Skin epidermis (tissue), 12 donors: ENCODE data around the gene MAMSTR.
"Not testable (repeated sequence)": the region's sequence is repeated elsewhere in the genome, so short reads cannot be mapped to it uniquely, and the experiment has no call there.

Experiments used
- H3K27ac ChIP-seq, 21 experiments: fragments of 200-600 bp; sonication (generic) in 11 of 21; one replicate each; pipeline ENCODE4 v1.5.0; 2020; ENCODE audit warnings: mild to moderate bottlenecking in 3 of 21, inconsistent platforms in 2 of 21, moderate library complexity in 2 of 21
- H3K4me3 ChIP-seq, 7 experiments: fragments of 200-600 bp; sonication (generic) in 2 of 7; one replicate each; pipeline ENCODE4 v1.5.0; 2020; ENCODE audit warnings: inconsistent platforms in 2 of 7, mild to moderate bottlenecking in 2 of 7, moderate library complexity in 1 of 7

The MAMSTR gene

DNA sequence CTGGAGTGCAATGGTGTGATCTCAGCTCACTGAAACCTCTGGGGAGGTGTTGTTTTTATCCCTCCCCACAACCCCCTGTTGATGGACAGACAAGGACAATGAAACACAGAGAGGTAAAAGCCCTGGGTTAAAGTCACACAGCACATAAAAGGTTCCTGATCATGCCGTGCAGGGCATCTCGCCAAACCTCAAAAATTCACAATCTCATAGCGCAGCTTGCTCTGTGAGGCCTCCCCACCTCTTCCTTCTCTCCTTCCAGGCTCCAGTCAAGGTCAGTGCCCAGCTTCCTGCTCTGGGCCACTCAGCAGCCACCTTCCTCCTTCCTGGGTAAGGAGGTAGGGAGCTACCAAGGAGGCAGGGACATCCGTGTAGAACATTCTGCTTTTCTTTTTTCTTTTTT, 21.5 kb downstream of the MAMSTR start:
- H3K27ac ChIP-seq = peak overlapping the region in 1 of 21 experiments; percentile 3
- H3K4me3 ChIP-seq = no peak overlapping the region

DNA sequence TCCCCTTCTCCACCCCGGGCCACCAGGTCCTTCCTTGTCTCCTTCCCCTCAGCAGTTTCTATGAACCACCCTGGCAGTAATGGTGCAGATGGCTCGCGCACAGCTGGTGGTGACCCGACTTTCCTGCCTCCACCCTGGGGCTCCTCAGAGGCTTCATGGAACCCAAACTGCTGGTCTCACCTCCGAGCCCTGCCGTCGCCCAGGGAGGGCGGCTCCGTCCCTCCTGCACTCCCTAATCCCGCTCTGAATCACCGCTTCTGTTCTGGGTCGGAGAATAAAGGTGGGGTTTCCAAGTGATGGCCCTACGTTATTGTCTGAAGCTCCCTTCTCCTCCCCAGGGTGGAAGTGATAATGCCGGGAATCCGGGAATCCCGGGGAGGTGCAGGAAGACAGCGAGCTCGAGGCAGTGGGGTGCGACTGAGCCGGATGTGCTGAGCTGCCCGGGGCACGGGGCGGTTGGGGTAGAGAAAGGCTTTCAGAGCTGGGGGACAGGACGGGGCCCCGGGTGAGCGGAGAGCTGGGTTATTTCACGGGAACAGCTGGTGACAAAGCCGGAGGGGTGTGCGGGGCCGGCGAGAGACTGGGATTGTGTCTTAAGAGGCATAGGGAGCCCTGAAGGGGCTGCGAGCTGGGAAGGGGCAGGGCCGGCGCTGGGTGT, 23.0 kb downstream of the MAMSTR start:
- peak overlapping the region; percentile 22 to 37 (median 28) for H3K4me3 ChIP-seq

DNA sequence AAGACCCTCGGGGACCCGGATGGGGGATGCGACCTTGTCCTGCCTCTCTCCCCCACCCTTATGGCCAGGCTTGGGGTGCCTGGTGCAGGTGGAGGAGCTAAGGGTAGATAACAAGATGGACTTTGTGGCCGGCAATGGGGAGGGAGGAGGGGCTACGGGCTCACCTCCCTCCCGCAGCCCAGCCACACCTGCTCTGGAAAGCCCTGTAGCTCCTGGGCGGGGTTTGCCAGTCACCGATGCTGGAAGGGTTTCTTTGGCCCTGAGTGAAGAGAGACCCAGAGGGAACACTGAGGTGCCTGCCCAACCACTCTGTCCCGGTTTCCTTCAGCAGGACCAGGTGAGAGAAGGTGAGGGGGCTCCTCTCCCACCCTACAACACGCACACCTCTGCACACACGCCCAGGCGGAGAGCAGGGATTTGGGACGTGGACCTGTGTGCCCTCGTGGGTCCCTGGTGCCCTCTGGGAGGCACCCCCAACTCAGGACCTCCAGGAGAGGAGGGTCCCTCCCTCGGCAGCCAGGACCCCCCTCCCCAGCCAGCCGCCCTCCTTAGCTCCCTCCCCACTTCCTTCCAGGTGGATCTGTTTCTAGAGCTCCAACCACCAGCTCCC, 23.7 kb downstream of the MAMSTR start, which contains the start of gene FUT2:
TSS of gene FUT2 (plus strand) at position 229 of the 610 bp plus-strand sequence. CDS start 6,986 bp downstream, outside the sequence.
- Histone ChIP-seq H3K27ac (peak within 1 kb of the TSS in 20 of 21 experiments; percentile 8 to 90 (median 74)), H3K4me3 (peak within 1 kb of the TSS; percentile 22 to 37 (median 28))

More for the DNA sequence above, 23.0 kb downstream of the MAMSTR start:
- peak overlapping the region in 20 of 21 experiments; percentile 8 to 90 (median 74) for H3K27ac ChIP-seq

GRCh38 chr19:48693629-48694028, 25.9 kb downstream of the MAMSTR start:
- not testable (repeated sequence) for H3K27ac ChIP-seq

GRCh38 chr19:48689449-48689848, 30.1 kb downstream of the MAMSTR start:
- H3K27ac ChIP-seq = no peak overlapping the region
- H3K4me3 ChIP-seq = no peak overlapping the region

More at GRCh38 chr19:48693629-48694028, 25.9 kb downstream of the MAMSTR start:
- H3K4me3 ChIP-seq = not testable (repeated sequence)

- Histone ChIP-seq H3K4me3 (no peak overlapping the region), H3K27ac (no peak overlapping the region)
These were observed 31.7 kb downstream of the MAMSTR start for GRCh38 chr19:48687776-48688175.

- not testable (repeated sequence) for H3K27ac ChIP-seq, H3K4me3 ChIP-seq
These were observed 32.9 kb downstream of the MAMSTR start for GRCh38 chr19:48686637-48687036.

DNA sequence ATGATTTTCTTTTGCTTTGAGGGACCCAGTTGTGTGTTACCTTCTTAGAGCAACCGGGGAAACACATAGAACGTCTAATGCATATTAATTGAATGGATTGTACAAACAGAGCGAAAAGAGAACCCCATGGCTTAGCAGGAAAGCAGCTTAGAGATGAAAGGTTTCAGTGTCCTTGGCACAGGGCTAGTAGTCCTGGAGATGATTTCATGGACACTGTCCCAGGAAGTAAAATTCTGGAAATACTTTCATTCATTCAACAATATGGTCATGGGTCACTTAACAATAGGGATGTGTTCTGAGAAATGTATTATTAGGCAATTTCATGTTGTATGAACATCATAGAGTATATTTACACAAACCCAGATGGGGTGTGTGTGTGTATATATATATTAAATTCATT, 33.4 kb downstream of the MAMSTR start:
- Histone ChIP-seq H3K4me3 (no peak overlapping the region), H3K27ac (peak overlapping the region in 1 of 21 experiments; percentile 11)

GRCh38 chr19:48685583-48685982, 33.9 kb downstream of the MAMSTR start:
- Histone ChIP-seq H3K4me3 (no peak overlapping the region), H3K27ac (peak overlapping the region in 1 of 21 experiments; percentile 11)

DNA sequence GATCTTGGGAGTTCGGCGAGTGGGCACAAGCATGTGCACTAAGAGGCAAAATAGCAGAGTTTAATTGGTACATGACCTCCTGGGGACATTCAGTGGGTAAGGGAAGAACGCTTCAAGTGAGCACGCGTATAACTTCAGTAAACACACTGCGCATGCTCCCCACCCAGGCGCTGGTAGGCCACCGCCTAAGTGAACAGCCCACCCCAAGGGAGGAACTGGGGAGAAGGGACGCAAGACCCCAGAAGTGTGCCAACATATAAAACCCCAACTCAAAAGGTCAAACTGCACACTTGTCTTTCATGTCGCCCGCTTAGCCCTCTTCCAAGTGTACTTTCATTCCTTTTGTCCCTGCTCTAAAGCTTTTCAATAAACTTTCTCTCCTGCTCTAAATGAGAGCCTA, 36.2 kb downstream of the MAMSTR start:
- Histone ChIP-seq H3K27ac (peak overlapping the region in 1 of 21 experiments; percentile 6), H3K4me3 (no peak overlapping the region)

DNA sequence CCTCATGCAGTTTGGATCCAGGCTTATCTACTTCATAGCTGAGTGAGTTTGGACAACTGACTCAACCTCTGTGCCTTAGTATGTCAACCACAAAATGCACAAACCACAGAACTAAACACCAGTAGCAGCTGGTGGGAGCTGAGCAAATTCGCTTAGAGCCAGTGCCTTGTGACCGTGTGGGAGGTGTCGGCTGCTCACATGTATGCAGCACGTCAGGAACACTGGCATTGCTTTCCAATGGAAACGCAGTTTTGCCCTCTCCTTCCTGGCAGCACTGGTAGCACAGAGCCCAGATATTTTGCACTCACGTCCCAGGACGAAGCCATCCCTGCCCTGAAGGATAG, 38.4 kb downstream of the MAMSTR start:
- peak overlapping the region in 1 of 21 experiments; percentile 54 for H3K27ac ChIP-seq
- H3K4me3 ChIP-seq = no peak overlapping the region

DNA sequence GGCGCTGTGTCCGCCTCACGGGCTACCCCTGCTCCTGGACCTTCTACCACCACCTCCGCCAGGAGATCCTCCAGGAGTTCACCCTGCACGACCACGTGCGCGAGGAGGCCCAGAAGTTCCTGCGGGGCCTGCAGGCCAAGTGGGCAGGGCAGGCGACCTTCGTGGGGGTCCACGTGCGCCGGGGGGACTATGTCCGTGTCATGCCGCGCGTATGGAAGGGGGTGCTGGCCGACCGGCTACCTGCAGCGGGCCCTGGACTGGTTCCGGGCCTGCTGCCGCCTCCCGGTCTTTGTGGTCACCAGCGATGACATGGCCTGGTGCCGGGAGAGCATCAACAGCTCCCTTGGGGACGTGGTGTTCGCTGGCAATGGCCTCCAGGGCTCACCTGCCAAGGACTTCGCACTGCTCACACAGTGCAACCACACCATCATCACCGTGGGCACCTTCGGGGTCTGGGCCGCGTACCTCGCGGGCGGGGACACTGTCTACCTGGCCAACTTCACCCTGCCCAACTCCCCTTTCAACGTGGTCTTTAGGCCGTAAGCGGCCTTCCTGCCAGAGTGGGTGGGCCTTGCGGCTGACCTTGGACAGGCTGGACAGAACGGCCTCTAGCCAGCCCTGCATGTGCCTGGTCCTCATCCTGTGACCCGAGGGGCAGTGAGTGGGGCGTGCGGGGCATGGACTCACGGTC, 38.9 kb downstream of the MAMSTR start:
- Histone ChIP-seq H3K4me3 (no peak overlapping the region), H3K27ac (peak overlapping the region in 2 of 21 experiments; percentile 12 to 54)

- H3K4me3 ChIP-seq, H3K27ac ChIP-seq: not testable (repeated sequence)
These were observed 39.5 kb downstream of the MAMSTR start for GRCh38 chr19:48680006-48680405.

GRCh38 chr19:48678201-48678600, 41.3 kb downstream of the MAMSTR start:
- Histone ChIP-seq H3K4me3 (no peak overlapping the region), H3K27ac (peak overlapping the region in 3 of 21 experiments; percentile 3 to 65 (median 33))

GRCh38 chr19:48676887-48677286, 42.6 kb downstream of the MAMSTR start:
- Histone ChIP-seq H3K27ac (peak overlapping the region in 10 of 21 experiments; percentile 7 to 68 (median 48)), H3K4me3 (no peak overlapping the region)

GRCh38 chr19:48676487-48676886, 43.0 kb downstream of the MAMSTR start:
- peak overlapping the region in 13 of 21 experiments; percentile 24 to 72 (median 62) for H3K27ac ChIP-seq

DNA sequence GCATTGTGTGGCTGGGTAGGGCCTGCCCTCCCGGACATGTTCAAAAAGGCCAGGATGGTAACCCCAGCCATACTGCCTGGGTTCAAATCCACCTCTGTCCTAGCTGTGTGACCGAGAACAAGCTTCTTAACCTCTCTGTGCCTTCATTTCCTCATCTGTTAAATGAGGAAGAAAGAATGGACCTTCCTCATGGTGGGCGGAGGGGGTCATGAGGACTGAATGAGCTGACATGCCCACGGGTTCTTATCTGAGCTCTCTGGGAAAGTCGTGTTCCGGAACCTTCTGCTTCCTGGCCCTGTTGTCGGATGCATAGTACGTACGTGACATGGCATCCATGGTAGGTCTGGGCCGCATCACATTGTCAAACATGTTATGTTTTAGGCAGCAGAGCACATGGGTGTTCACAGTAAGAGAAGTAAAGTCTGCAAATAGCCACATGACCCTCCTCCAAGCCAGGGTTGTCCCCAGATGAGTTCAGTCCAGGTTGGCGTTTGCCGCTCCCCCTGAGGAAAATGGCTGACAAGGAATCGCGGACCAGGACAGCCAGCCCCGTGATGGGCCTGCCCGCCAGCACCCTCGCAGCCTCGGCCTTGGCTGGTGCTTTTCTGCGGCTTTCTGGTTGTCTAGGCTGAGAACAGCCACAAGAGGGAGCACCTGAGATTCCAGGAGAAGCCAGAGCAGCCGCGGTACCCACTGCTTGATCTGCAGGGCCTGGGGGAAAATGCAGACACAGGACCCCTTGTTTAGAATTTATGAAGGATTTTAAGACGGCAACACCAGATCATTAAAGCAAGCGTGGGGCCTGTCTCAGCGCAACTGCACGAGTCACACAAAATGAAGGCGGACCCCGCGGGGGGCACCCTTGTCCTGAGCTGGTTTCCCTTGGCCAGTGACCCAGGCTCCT, 44.4 kb downstream of the MAMSTR start:
- H3K27ac ChIP-seq = peak overlapping the region in 3 of 21 experiments; percentile 64 to 72 (median 68)
- no peak overlapping the region for H3K4me3 ChIP-seq

More at GRCh38 chr19:48676487-48676886, 43.0 kb downstream of the MAMSTR start:
- H3K4me3 ChIP-seq = no peak overlapping the region

DNA sequence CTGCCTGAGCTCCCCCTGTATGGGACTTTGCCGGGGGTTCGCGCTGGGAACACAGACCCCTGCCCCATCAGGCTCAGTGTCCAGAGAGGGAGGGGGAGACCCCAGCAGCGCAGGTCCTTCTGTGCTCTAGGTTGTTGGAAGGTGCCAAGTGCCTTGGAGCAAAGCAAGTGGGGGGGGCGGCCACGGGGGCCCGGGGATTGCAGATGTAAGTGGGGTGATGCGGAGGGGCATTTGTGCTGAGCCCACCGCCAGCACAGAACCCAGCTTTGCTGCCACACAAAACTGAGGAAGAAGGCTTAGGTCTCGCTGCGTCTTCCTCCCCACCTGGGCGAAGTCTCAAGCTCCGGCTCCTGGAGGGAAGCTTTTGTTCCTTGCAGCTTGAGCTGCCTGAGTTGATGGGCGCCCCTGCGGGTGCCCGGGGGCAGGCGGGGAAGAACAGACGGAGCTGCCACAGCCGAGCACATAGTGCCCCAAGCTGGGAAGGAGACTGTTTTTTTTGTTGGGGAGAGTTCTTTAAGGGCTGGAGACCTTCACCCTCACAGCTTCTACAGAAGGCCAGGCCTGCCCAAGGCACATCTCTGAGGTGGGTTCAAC, 45.2 kb downstream of the MAMSTR start:
- no peak overlapping the region for H3K4me3 ChIP-seq
- H3K27ac ChIP-seq = no peak overlapping the region

GRCh38 chr19:48673436-48674100, 46.0 kb downstream of the MAMSTR start:
- Histone ChIP-seq H3K4me3 (no peak overlapping the region), H3K27ac (no peak overlapping the region)
